GM18511 (cell line): Measurements from ENCODE around the gene C1orf122.

Source experiments
- ATAC-seq: cut with Tn5 transposase; IDR thresholded peaks from one replicate; pipeline ENCODE4 v1.9.1; 2021; ENCODE audit warnings: mild to moderate bottlenecking, moderate library complexity; ENCODE audit not compliant: unreplicated experiment

Gene C1orf122

GRCh38 chr1:37844536-37844935, 36.9 kb downstream of the C1orf122 start:
- ATAC-seq, result no peak

- ATAC-seq, result no peak
Observed at GRCh38 chr1:37845049-37845646, 37.6 kb downstream of the C1orf122 start.

GRCh38 chr1:37845786-37846185, 38.2 kb downstream of the C1orf122 start:
- no peak for ATAC-seq

GRCh38 chr1:37846647-37847339, 39.2 kb downstream of the C1orf122 start:
- ATAC-seq, result no peak

- no peak for ATAC-seq
Observed at GRCh38 chr1:37849480-37849879, 41.9 kb downstream of the C1orf122 start.

- ATAC-seq, result no peak
Observed at GRCh38 chr1:37850352-37850955, 42.9 kb downstream of the C1orf122 start.

- no peak for ATAC-seq
Observed at GRCh38 chr1:37851262-37851661, 43.7 kb downstream of the C1orf122 start.

GRCh38 chr1:37851782-37852210, 44.2 kb downstream of the C1orf122 start:
- no peak for ATAC-seq

GRCh38 chr1:37853157-37853556, 45.6 kb downstream of the C1orf122 start:
- no peak for ATAC-seq

GRCh38 chr1:37854406-37854805, 46.8 kb downstream of the C1orf122 start:
- ATAC-seq, result no peak
